ENCODE data around the gene STPG1.

The STPG1 gene

DNA sequence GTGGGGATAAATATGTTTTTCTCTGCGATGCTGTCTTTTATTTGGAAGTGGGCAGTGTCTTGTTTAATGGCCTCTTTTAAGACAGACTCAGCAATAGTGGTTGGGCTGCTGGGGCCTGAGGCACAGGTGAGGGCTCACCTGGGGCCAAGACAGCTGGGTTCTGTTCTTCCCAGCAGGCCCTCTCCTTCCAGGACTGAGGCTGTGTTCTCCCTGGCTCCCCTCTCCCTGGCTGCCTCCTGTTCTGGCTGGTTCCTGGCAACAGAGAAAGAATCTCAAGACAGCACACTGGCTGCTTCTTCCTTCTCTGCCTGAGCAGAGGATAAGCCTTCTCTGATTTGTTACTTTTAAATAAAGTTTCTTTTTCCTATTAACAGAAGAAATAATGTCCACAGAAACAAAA is 101.8 kb downstream of the STPG1 start:
- no peak for DNase-seq

DNA sequence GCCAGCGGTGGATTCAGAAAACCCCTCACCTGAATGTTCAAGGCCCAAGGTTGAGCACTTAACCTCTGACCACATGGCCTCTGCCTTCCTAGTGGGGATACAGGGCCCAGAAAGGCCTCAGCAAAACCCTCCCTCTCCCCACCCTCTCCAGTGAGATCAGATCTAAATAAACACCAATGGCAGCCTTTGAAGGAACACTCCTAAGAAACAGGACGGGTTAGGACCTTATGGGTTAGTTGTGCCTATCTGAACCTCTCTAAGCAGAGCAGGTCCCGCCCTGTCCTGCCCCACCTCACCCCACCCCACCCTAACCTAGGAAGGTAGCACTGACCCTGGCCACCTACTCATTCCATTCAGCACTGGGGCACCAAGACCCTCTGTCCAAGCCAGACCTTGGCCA is 102.3 kb downstream of the STPG1 start:
- DNase-seq, result no peak

DNA sequence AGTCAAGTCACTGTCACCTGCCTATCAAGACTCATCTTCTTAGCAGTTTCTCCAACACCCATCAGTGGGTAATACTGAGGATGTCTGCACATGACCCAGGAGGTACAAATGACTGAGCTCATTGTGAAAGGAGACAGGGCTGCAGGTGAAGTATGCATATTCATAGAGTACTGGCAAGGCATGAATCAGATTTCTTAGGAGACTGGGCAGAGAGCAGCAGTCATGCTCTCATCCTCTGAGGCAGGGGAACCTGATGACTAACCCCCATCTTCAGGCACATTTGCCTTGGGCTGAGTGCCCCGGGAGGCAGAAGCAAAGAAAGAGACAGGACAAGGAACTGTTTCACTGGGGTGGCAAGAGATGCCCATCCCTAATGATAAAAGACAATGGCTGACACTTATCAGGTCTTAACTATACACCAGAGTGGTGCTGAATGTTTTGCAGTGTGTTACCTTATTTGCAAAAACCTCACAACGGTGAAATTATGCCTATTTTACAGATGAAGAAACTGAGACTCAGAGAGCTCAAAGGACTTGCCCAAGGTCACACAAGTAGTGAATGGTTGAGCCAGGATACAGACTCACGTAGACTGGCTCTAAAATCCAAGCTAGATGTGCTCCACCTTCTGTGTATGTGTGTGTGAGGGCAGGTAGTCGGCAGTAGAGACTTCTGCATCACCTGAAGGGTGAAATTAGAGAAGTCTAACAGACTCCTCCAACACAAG is 103.7 kb downstream of the STPG1 start:
- no peak for DNase-seq

DNA sequence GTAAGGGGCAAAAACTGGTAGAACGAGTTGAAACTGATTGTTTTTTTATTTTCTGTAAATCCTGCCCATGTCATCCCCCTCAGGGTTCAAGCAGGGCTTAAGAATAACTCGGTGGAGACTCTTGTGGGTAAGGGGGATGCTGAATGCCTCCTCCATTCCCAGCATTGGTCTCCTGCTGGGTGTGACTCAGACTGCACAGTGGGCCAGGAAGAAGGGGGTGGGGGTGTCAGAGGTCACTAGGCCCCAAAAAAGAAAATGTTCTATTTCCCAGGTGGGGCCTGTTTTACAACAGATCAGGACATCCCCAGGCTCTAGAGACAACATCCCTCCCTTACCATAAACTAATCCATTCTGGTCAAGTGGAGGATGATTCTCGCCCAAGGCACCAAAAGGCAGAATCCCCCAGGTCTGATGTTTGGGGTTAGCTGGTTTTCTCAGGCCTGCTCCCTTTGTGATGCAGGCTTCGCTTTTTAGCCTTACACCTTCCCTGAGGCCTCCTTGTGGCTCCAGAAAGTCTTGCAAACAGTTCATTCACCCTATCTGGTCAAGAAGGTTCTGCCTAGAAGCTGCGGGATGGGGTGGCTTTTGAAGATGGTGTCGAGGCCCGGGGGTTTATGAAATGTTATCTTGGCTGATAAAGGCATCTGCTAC is 105.1 kb downstream of the STPG1 start:
- DNase-seq, result no peak

All from NCI-H2171 treated with DMSO at 0.1 percent for 48 hours (cell line).